Stimulated activated CD4-positive, alpha-beta T cell treated with anti-CD3 and anti-CD28 coated beads, Interleukin-4, amount 100 ng/mL, for 48 hours (primary cell): ENCODE data around the gene PIK3C2G.

Experiments used
- DNase-seq, 2 donors: peaks; one replicate each; pipeline ENCODE4 v3.0.0-alpha.2; 2020; ENCODE audit warnings: low read depth in 2 of 2

The PIK3C2G gene

GRCh38 chr12:18414671-18415070 lies 153.4 kb downstream of the PIK3C2G start:
- DNase-seq = no peak

GRCh38 chr12:18415227-18415626 lies 153.9 kb downstream of the PIK3C2G start:
- no peak for DNase-seq

- no peak for DNase-seq
Measured at GRCh38 chr12:18416412-18416811, 155.1 kb downstream of the PIK3C2G start.

GRCh38 chr12:18419311-18419710 lies 158.0 kb downstream of the PIK3C2G start:
- DNase-seq = no peak

GRCh38 chr12:18421867-18422266 lies 160.5 kb downstream of the PIK3C2G start:
- no peak for DNase-seq

GRCh38 chr12:18422871-18423270 lies 161.6 kb downstream of the PIK3C2G start:
- DNase-seq = no peak

GRCh38 chr12:18424857-18425256 lies 163.5 kb downstream of the PIK3C2G start:
- DNase-seq = no peak

GRCh38 chr12:18427520-18427919 lies 166.2 kb downstream of the PIK3C2G start:
- DNase-seq = no peak

GRCh38 chr12:18428416-18428815 lies 167.1 kb downstream of the PIK3C2G start:
- no peak for DNase-seq

- DNase-seq = no peak
Measured at GRCh38 chr12:18429366-18429765, 168.0 kb downstream of the PIK3C2G start.

GRCh38 chr12:18430425-18431048 lies 169.2 kb downstream of the PIK3C2G start:
- no peak for DNase-seq

GRCh38 chr12:18431771-18432170 lies 170.5 kb downstream of the PIK3C2G start:
- DNase-seq = no peak

- DNase-seq = no peak
Measured at GRCh38 chr12:18432206-18432605, 170.9 kb downstream of the PIK3C2G start.

GRCh38 chr12:18436170-18436569 lies 174.9 kb downstream of the PIK3C2G start:
- DNase-seq = no peak

GRCh38 chr12:18439541-18439940 lies 178.2 kb downstream of the PIK3C2G start:
- DNase-seq = no peak

GRCh38 chr12:18443768-18444437 lies 182.6 kb downstream of the PIK3C2G start:
- DNase-seq = no peak

- DNase-seq = no peak
Measured at GRCh38 chr12:18446061-18446644, 184.8 kb downstream of the PIK3C2G start.

GRCh38 chr12:18454330-18454729 lies 193.0 kb downstream of the PIK3C2G start:
- DNase-seq = no peak

- DNase-seq = no peak
Measured at GRCh38 chr12:18456344-18456743, 195.0 kb downstream of the PIK3C2G start.

GRCh38 chr12:18457362-18457761 lies 196.0 kb downstream of the PIK3C2G start:
- no peak for DNase-seq

- DNase-seq = no peak
Measured at GRCh38 chr12:18461758-18462157, 200.4 kb downstream of the PIK3C2G start.

GRCh38 chr12:18462442-18462841 lies 201.1 kb downstream of the PIK3C2G start:
- no peak for DNase-seq

- no peak for DNase-seq
Measured at GRCh38 chr12:18467620-18468245, 206.4 kb downstream of the PIK3C2G start.
